Thyroid gland (tissue), 4 donors: ENCODE measurements around the gene ABCA13.

Source experiments
- POLR2A ChIP-seq, 2 donors: fragments of 450-650 bp; IDR thresholded peaks; one replicate each; pipeline ENCODE4 v1.6.1; 2017; ENCODE audit warnings: antibody characterized with exemption in 2 of 2, mild to moderate bottlenecking in 2 of 2, moderate library complexity in 1 of 2
- TF ChIP-seq, protein P1 (sequence below), 6 experiments: fragments of 200-600 bp in 3 of 6; fragments of 450-650 bp in 3 of 6; sonication (generic) in 3 of 6; IDR thresholded peaks; one replicate each; pipeline ENCODE4 v1.5.1; 2016 to 2019; ENCODE audit warnings: antibody characterized with exemption in 6 of 6, mild to moderate bottlenecking in 2 of 6, inconsistent platforms in 1 of 6, moderate library complexity in 1 of 6

DNA sequence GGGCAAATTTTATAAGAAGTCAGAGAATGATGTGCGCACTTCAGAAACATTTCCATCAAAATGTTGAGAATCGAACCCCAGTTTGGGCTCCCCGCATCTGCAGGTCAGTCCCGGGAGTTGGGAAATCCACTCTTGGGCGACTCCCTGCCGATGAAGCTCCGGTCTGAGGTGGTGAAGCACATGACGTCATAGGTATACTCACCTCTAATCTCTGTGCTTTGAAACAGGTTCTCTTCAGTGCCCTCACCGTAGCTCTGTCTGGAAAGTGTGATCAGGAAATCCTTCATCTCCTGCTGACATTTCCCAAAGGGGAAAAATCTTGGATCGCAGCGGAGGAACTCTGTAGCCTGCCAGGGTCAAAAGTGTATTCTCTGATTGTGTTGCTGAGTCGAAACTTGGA is 138.5 kb downstream of the ABCA13 start:
- TF ChIP-seq, protein P1, sequence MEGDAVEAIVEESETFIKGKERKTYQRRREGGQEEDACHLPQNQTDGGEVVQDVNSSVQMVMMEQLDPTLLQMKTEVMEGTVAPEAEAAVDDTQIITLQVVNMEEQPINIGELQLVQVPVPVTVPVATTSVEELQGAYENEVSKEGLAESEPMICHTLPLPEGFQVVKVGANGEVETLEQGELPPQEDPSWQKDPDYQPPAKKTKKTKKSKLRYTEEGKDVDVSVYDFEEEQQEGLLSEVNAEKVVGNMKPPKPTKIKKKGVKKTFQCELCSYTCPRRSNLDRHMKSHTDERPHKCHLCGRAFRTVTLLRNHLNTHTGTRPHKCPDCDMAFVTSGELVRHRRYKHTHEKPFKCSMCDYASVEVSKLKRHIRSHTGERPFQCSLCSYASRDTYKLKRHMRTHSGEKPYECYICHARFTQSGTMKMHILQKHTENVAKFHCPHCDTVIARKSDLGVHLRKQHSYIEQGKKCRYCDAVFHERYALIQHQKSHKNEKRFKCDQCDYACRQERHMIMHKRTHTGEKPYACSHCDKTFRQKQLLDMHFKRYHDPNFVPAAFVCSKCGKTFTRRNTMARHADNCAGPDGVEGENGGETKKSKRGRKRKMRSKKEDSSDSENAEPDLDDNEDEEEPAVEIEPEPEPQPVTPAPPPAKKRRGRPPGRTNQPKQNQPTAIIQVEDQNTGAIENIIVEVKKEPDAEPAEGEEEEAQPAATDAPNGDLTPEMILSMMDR (IDR thresholded peaks at IDR 0.05), result no peak
- TF ChIP-seq POLR2A (IDR thresholded peaks at IDR 0.05), result no peak
